ENCODE results near the gene RBM17. TPM values are rescaled to one million over a fixed set of nuclear protein-coding genes. Genes with fewer than 3 reads are reported as not detected.

RBM17 gene
- total RNA-seq, 1 experiment from 2014 or later, result 124 TPM

DNA sequence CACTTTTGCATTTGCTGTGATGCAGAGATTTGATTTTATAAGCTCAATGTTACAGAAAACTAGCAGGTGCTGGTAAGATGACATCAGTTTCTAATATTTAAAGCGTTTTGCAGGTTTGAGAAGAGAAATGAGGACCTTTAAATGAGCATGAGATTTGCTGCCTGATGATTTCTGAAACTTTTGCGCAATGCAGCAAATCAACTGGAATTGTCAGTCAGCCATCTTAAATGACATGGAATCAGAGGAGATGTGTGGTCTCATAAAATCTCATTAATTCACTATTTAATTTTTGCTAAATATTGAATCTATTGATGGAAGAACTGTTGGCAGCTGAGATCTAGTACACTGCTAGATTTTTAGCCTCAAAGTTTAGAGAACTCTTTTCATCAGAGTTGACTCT, 3.9 kb downstream of the RBM17 start:
- H3K4me2 ChIP-seq (ENCODE audit: insufficient read depth, insufficient read length, low read length), result no peak overlapping the region
- H2BK20ac ChIP-seq (ENCODE audit: low read depth, low read length, poor library complexity, severe bottlenecking), result no peak overlapping the region
- H3K27me3 Mint-ChIP-seq (ENCODE audit: low read depth), result no peaks in the 10 kb centered on the region
- peaks cover 7% of the 10 kb centered on the region for H3K23me2 ChIP-seq (ENCODE audit: insufficient read length, low read depth, low read length, poor library complexity, severe bottlenecking)
- TF ChIP-seq, protein P1, sequence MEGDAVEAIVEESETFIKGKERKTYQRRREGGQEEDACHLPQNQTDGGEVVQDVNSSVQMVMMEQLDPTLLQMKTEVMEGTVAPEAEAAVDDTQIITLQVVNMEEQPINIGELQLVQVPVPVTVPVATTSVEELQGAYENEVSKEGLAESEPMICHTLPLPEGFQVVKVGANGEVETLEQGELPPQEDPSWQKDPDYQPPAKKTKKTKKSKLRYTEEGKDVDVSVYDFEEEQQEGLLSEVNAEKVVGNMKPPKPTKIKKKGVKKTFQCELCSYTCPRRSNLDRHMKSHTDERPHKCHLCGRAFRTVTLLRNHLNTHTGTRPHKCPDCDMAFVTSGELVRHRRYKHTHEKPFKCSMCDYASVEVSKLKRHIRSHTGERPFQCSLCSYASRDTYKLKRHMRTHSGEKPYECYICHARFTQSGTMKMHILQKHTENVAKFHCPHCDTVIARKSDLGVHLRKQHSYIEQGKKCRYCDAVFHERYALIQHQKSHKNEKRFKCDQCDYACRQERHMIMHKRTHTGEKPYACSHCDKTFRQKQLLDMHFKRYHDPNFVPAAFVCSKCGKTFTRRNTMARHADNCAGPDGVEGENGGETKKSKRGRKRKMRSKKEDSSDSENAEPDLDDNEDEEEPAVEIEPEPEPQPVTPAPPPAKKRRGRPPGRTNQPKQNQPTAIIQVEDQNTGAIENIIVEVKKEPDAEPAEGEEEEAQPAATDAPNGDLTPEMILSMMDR (conservative IDR thresholded peaks at IDR 0.05), result no peak
- H3K9ac ChIP-seq (ENCODE audit: extremely low read depth, insufficient read length, low read length), result no peak overlapping the region
- no peak overlapping the region for H3T11ph ChIP-seq (ENCODE audit: low read length)
- H2BK5ac ChIP-seq (ENCODE audit: insufficient read length, low read length), result no peak overlapping the region
- H2BK120ac ChIP-seq (ENCODE audit: low read depth, low read length, poor library complexity, severe bottlenecking), result no peak overlapping the region
- H3K56ac ChIP-seq (ENCODE audit: insufficient read length, low read depth, low read length), result no peak overlapping the region
- H3K9me3 ChIP-seq (ENCODE audit: control insufficient read depth, low read depth, low read length), result no peaks in the 10 kb centered on the region
- no peak overlapping the region for H4K8ac ChIP-seq (replicated peaks; ENCODE audit: insufficient read length, low read depth, low read length)
- H3K27ac Mint-ChIP-seq, result no peak overlapping the region
- H3K4ac ChIP-seq (ENCODE audit: low read depth, low read length), result no peak overlapping the region
- no peak for DNase-seq
- no peaks in the 10 kb centered on the region for H3K79me1 ChIP-seq (ENCODE audit: insufficient read depth, low read depth, low read length, poor library complexity, severe bottlenecking)
- H3K27ac ChIP-seq (ENCODE audit: insufficient read length, low read depth, low read length), result no peak overlapping the region
- no peaks in the 10 kb centered on the region for H3K27me3 ChIP-seq (ENCODE audit: insufficient read depth, low read length)
- H3K4me1 Mint-ChIP-seq, result peaks cover 60 to 71% of the 10 kb centered on the region in 2 experiments
- H4K5ac ChIP-seq (ENCODE audit: insufficient read length, low read depth, low read length), result no peak overlapping the region
- H3K9me3 Mint-ChIP-seq, result peaks cover 0 to 2% of the 10 kb centered on the region in 2 experiments; a peak in 2 of 5 replicates
- peaks cover 3% of the 10 kb centered on the region for H4K20me1 ChIP-seq (ENCODE audit: control insufficient read depth, insufficient read depth, insufficient read length)
- peaks cover 3 to 9% (median 8%) of the 10 kb centered on the region in 3 experiments for H3K36me3 Mint-ChIP-seq (ENCODE audit: insufficient read depth in 1 of 3, low read depth in 3 of 3)
- no peak overlapping the region for H4K91ac ChIP-seq (ENCODE audit: insufficient read length, low read depth, low read length)
- H2BK15ac ChIP-seq (ENCODE audit: low read depth, low read length), result no peak overlapping the region
- H3K14ac ChIP-seq (ENCODE audit: insufficient read depth, low read length), result no peak overlapping the region
- no peak overlapping the region for H2AK5ac ChIP-seq (ENCODE audit: insufficient read length, low read length)
- no peak overlapping the region for H2BK12ac ChIP-seq (ENCODE audit: insufficient read length, low read depth, low read length)
- H3K4me1 ChIP-seq (ENCODE audit: insufficient read depth, low read length), result peaks cover 7% of the 10 kb centered on the region; the same call in 1 of the 2 replicates
- peaks cover 50% of the 10 kb centered on the region; the same call in 1 of the 2 replicates for H3K79me2 ChIP-seq (ENCODE audit: insufficient read depth, low read length)
- WGBS (ENCODE audit: extremely low coverage, insufficient read length, low lambda C conversion rate), result no CpG with 5 or more reads among the region's 2 CpGs
- no peak overlapping the region for H3K4me3 Mint-ChIP-seq
- H3K18ac ChIP-seq (ENCODE audit: insufficient read length, low read depth, low read length), result no peak overlapping the region
- no peak overlapping the region for H3K23ac ChIP-seq (ENCODE audit: insufficient read length, low read depth, low read length)
- no peak overlapping the region for H2AFZ ChIP-seq (ENCODE audit: low read length)
